HG02852 (cell line): ENCODE measurements around the gene PRR36.
"Not testable (repeated sequence)": the region's sequence is repeated elsewhere in the genome, so short reads cannot be mapped to it uniquely, and the experiment has no call there.

ENCODE experiments used
- ATAC-seq: cut with Tn5 transposase; IDR thresholded peaks from one replicate; pipeline ENCODE4 v1.9.1; 2021; ENCODE audit warnings: mild to moderate bottlenecking, moderate library complexity; ENCODE audit not compliant: unreplicated experiment

The PRR36 gene

DNA sequence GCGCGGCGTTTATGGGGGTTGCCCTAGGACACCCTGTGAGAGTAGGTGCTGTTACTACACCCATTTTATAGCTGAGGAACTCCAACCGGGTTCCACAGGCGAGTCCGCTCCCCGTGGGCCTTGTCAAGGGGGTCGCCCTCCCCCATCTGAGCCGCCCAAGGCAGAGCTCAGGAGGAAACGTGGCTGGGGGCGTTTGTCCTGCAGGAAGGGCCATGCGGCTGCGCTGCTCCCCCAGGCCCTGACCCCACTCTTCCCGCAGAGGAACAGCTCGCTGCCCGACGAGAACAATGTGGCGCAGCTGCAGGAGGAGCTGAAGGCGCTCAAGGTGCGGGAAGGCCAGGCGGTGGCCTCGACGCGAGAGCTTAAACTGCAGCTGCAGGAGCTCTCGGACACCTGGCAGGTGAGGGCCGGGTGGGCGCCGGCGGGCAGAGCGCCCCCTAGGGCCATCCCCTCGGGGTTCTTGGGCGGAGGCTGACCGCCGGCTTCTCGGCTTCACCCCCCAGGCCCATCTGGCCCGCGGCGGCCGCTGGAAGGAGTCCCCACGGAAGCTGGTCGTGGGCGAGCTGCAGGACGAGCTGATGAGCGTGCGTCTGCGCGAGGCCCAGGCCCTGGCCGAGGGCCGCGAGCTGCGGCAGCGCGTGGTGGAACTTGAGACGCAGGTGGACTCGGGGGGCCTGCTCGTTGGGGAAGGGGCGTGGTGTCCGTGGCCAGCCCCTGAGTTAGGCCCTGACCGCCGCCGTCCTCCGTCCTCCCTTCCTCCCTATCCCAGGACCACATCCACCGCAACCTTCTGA, 12.4 kb downstream of the PRR36 start:
- ATAC-seq, result no peak

DNA sequence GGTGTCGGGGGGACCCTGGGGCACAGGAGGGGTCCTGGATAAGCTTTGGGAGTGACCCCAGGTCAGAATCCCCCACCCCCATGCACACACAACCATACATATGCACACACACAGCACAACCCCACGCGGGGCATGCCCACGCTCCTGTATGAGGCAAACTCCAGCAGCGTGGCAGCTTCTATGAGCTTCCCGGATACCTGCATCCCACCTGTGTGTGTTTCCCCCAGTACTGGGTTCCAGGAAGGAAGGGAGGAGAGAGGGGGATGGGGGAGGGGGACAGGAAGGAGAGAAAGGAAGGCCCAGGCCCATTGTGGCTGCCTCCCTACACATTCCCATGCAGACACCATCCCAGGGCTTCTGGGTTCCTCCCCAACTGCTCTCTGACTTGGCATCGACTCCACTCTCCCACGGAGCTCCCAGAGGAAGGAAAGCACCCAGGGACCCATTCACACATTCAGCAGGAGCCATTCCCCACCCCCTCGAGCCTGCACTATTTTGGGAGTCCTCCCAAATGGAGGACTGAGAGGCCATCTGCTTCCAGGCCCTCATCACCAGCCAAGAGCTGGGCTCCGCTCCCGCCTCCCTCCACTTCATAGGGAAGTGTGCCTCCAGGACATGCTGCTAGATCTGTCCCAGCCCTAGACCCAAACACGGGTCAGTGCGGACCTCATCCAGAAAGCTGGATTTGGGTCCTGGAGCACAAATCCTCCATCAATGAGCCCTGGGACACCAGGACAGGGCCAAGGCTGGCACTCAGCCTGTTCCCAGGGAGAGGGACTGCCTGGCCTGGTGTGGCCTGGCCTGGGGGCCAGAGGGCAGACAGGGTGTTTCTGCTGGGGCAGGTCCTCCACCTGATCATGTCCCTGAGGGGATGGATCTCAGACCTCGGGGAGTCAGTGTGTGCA, 13.2 kb downstream of the PRR36 start:
- no peak for ATAC-seq

GRCh38 chr19:7859831-7860713, 14.1 kb downstream of the PRR36 start:
- ATAC-seq, result no peak

- not testable (repeated sequence) for ATAC-seq
Measured at GRCh38 chr19:7859087-7859486, 15.1 kb downstream of the PRR36 start.

GRCh38 chr19:7858109-7858770, 15.9 kb downstream of the PRR36 start:
- ATAC-seq, result no peak

GRCh38 chr19:7857727-7858108, 16.5 kb downstream of the PRR36 start:
- no peak for ATAC-seq

DNA sequence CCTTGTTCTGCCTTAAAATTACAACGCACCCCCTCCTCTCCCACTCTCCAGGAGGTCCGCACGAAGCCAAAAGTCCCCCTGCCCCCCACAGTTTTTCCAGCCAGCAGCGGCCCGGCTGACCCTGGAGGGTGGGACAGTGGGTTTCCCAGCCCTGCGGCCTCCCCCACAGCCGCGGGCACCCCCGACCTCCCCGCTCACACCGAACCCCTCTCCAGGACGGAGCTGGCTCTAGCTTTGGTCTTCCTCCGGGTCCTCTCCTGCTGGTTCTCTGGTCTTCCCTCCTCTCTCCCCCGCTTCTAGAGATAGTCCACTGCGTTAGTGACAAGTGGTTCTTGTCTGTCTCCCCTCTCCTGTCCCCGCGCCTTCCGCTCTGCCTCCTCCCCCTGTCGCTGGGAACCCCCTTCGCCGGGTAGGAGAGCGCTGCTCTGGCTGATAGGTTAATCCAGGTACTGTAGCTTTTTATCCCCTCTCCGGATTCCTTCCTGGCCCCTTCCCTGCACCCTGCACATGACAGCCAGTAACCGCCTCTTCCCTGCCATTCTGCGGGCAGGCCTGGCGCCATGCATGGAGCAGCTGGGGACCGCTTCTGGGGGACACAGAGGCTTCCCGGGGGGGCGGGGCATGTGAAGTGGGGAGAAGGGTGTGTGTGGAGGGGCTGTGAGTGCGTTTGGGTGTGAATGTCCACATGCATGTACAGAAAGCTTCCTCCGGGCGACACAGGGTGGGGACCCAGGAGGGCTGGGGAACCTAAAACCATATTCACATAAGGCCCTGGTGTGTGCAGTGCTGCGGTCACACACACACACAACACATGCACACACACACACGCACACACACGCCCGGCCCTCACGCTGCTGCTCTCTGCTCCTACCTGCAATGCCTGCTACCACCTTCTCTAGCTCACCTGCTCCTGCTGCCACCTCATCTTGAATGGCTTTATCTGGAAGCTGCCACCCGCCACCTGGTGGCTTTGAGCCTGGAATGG, 17.2 kb downstream of the PRR36 start:
- ATAC-seq, result no peak

DNA sequence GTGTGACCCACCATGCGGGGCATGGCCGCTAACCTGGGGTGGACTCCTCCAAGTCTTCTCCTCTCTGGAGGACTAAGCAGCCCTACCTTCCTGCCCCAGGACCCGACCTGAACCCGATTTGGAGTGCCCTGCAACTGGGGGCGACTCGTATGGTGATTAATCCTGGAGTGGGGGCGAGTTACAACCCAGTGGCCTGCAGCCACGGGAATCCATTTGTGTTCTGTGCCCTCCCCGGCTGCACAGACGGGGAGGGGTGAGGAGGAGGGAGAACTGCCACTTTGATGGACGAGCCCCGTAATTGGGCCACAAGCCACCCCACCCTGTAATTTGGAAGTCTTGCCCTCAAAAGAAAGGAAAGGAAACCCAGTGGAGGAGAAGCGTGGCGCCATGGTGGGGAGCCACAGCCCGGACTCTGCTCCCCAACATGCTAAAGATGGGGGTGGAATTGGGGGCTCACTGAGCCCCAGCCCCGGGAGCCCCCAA, 18.0 kb downstream of the PRR36 start:
- ATAC-seq, result no peak

DNA sequence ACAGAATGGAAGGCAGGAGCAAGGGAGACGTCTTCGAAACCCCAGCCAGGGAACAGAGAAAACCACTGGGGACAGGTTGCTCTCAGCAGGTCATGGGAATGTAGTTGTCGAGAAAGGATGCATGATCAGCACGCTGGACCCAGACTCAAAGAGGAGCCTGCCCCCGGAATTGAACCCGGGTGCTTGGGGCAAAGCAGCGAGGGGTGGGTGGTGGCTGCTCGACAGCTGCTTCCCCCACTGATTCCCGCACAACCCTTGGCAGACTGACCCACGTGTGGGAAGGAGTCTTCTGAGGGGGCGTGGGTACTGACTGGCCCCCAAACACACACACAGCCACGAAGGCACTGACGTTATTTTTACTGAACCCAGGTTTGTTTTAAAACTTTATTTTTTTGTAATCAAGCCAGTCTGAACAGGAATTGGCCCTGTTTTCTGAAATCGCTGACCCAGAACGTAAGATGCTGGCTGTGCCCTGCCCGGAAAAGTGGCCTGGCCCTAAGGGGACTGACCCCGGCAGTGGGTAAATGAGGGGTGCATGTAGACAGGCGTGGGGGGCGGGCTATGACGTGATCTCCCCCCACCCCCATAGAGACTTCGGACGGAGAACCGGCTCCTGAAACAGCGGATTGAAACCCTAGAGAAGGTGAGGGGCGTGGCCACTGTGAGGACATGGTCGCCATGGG, 18.6 kb downstream of the PRR36 start:
- no peak for ATAC-seq

DNA sequence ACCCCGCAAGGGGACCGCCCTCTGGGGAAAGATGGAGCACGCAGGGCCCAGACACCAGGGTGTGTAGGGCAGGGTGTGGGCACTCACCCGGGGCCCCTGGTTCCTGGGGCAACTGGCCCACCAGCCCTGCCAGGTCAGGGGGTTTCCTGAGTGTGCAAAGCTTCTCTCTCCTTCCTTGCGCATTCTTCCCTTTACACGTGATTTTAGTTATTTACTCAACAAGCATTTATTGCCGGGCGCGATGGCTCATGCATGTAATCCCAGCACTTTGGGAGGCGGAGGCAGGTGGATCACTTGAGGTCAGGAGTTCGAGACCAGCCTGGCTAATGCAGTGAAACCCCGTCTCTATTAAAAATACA, 20.4 kb downstream of the PRR36 start:
- no peak for ATAC-seq

GRCh38 chr19:7852851-7853769, 21.1 kb downstream of the PRR36 start:
- ATAC-seq, result no peak

DNA sequence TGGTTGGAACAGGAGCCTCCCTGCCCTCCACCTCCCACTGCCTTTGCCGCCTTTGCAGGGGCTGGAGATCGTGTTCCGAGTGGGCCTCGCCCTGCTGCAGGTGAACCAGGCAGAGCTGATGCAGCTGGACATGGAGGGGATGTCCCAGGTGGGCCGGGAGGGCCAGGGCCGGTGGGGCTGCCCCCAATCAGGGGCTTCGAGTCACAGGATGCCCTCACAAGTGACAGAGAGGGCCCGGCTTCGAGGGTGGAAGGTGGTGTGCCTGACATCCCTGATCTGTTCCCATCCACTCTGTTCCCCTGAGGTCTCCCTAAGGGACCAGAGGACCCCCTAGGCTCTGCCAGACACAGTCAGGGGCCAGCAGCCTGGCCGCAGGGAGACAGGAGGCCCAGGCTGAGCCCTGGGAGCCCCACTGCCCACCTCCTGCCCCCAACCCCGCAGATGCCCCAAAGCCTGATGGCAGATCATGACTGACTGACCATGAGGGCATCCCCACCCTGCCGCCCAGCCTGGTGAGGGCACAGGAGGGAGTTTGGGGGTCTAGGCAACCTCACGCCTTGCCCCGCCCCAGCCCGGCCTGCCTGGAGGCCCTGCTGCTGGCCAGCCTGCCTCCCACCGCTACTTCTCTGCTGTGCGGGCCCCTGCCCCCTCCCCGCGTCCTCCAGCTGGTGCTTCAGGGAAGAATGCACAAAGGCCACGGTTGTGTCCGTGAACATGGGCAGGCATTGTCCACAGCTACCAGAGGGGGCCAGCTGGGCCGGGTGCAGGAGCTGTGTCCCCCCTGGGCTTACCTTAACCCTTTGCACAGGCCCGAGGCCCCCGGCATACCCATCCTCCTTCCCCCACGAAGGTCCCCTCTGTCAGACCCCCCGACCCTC, 22.3 kb downstream of the PRR36 start:
- ATAC-seq, result no peak

GRCh38 chr19:7850945-7851622, 23.1 kb downstream of the PRR36 start:
- no peak for ATAC-seq

- no peak for ATAC-seq
Measured at GRCh38 chr19:7850000-7850813, 24.0 kb downstream of the PRR36 start.

DNA sequence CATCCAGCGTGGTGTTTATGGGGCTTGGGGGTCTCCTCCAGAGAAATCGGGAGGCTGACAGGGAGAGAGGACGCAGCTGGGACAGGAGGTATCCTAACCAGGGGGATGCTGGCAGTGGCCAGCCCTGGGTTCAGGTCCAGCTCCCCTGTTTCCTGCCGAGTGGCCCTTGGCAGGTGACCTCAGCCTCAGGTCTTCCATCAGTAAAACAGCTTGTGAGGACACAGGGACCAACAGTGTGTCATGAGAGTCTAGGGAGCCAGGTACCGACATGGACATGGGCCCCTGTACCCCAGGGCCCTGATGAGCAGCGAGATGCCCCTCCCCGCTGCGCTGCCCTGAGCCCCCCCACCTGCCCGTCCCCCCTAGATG, 24.6 kb downstream of the PRR36 start:
- ATAC-seq, result no peak
